ENCODE results near the gene TTC23. TPM values are rescaled to one million over a fixed set of nuclear protein-coding genes. Genes with fewer than 3 reads are reported as not detected.

TTC23 gene
- total RNA-seq, 1 experiment from 2014 or later: 17.8 TPM

DNA sequence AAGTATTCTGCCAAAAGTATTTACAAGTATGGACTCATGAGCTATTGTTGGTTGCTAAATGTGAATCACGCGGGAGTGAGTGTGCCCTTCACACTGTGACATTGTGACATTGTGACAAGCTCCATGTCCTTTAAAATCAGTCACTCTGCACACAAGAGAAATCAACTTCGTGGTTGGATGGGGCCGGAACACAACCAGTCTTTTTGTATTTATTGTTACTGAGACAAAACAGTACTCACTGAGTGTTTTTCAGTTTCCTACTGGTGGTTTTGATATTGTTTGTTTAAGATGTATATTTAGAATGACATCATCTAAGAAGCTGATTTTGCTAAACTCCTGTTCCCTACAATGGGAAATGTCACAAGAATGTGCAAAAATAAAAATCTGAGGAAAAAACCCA lies 114.2 kb downstream of the TTC23 start:
- TF ChIP-seq ZNF263 (CRISPR knock-in tag; IDR thresholded peaks at IDR 0.05; ENCODE audit: low read depth) (no peak), KAT7 (CRISPR knock-in tag; IDR thresholded peaks at IDR 0.05; ENCODE audit: borderline replicate concordance) (no peak), MYBL2 (CRISPR knock-in tag; IDR thresholded peaks at IDR 0.05) (no peak), CBFB (CRISPR knock-in tag; IDR thresholded peaks at IDR 0.05; ENCODE audit: low read depth) (no peak)
- DNase-seq (ENCODE audit: low spot score): no peak
- CTCF ChIA-PET: interaction anchor here (0.7 to 1.5 kb wide), 3 partner anchors 9 to 116 kb away, joined by 3 to 4 read pairs (median 3); partner anchors contain the start of genes LRRC28 and SYNM
- Mint-ChIP-seq H3K9me3 (no peaks in the 10 kb centered on the region), H3K27me3 (ENCODE audit: low read depth) (no peaks in the 10 kb centered on the region), H3K36me3 (peaks cover 14% of the 10 kb centered on the region; the same call in 1 of the 2 replicates), H3K27ac (no peak overlapping the region), H3K4me3 (no peak overlapping the region), H3K4me1 (peaks cover 25% of the 10 kb centered on the region)
- ATAC-seq: no peak
- POLR2A ChIA-PET: no interaction called here

DNA sequence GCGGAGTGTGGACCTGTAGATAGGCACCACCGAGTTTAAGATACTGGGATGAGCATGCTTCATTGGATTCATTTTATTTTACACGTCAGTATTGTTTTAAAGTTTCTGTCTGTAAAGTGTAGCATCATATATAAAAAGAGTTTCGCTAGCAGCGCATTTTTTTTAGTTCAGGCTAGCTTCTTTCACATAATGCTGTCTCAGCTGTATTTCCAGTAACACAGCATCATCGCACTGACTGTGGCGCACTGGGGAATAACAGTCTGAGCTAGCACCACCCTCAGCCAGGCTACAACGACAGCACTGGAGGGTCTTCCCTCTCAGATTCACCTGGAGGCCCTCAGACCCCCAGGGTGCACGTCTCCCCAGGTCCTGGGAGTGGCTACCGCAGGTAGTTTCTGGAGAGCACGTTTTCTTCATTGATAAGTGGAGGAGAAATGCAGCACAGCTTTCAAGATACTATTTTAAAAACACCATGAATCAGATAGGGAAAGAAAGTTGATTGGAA lies 115.0 kb downstream of the TTC23 start:
- no peak overlapping the region for H3K27ac Mint-ChIP-seq
- TF ChIP-seq NFYB (CRISPR knock-in tag; conservative IDR thresholded peaks at IDR 0.05; ENCODE audit: low read depth) (no peak), SP1 (CRISPR knock-in tag; conservative IDR thresholded peaks at IDR 0.05) (no peak), GABPB1 (CRISPR knock-in tag; IDR thresholded peaks at IDR 0.05) (no peak), IRF2 (CRISPR knock-in tag; IDR thresholded peaks at IDR 0.05; ENCODE audit: borderline replicate concordance, low read depth) (no peak), ZNF423 (CRISPR knock-in tag; IDR thresholded peaks at IDR 0.05) (no peak), NFE2L1 (CRISPR knock-in tag; IDR thresholded peaks at IDR 0.05) (no peak), NFATC4 (CRISPR knock-in tag; IDR thresholded peaks at IDR 0.05) (no peak), ZNF219 (CRISPR knock-in tag; IDR thresholded peaks at IDR 0.05; ENCODE audit: borderline replicate concordance) (no peak), CREM (CRISPR knock-in tag; IDR thresholded peaks at IDR 0.05) (no peak)
- TF ChIP-seq, protein P1, sequence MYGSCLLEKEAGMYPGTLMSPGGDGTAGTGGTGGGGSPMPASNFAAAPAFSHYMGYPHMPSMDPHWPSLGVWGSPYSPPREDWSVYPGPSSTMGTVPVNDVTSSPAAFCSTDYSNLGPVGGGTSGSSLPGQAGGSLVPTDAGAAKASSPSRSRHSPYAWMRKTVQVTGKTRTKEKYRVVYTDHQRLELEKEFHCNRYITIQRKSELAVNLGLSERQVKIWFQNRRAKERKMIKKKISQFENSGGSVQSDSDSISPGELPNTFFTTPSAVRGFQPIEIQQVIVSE (CRISPR knock-in tag; IDR thresholded peaks at IDR 0.05; ENCODE audit: borderline replicate concordance): no peak
- TF ChIP-seq, protein P2, sequence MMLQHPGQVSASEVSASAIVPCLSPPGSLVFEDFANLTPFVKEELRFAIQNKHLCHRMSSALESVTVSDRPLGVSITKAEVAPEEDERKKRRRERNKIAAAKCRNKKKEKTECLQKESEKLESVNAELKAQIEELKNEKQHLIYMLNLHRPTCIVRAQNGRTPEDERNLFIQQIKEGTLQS (CRISPR knock-in tag; conservative IDR thresholded peaks at IDR 0.05): no peak
- TF ChIP-seq, protein P3, sequence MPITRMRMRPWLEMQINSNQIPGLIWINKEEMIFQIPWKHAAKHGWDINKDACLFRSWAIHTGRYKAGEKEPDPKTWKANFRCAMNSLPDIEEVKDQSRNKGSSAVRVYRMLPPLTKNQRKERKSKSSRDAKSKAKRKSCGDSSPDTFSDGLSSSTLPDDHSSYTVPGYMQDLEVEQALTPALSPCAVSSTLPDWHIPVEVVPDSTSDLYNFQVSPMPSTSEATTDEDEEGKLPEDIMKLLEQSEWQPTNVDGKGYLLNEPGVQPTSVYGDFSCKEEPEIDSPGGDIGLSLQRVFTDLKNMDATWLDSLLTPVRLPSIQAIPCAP (CRISPR knock-in tag; IDR thresholded peaks at IDR 0.05): no peak
- ChIA-PET CTCF (interaction anchor here (1.1 to 1.5 kb wide), 3 partner anchors 9 to 29 kb away, joined by 3 to 4 read pairs (median 4); partner anchors contain the start of gene SYNM), POLR2A (no interaction called here)
- DNase-seq (ENCODE audit: low spot score) (no peak), ATAC-seq (0 out of 2 replicates have a peak, but pooled peaks have one; percentile 17)
- no peaks in the 10 kb centered on the region for H3K9me3 Mint-ChIP-seq
- peaks cover 24% of the 10 kb centered on the region for H3K4me1 Mint-ChIP-seq
- H3K27me3 Mint-ChIP-seq (ENCODE audit: low read depth): no peaks in the 10 kb centered on the region
- H3K36me3 Mint-ChIP-seq: peaks cover 12% of the 10 kb centered on the region; the same call in 1 of the 2 replicates
- H3K4me3 Mint-ChIP-seq: no peak overlapping the region

DNA sequence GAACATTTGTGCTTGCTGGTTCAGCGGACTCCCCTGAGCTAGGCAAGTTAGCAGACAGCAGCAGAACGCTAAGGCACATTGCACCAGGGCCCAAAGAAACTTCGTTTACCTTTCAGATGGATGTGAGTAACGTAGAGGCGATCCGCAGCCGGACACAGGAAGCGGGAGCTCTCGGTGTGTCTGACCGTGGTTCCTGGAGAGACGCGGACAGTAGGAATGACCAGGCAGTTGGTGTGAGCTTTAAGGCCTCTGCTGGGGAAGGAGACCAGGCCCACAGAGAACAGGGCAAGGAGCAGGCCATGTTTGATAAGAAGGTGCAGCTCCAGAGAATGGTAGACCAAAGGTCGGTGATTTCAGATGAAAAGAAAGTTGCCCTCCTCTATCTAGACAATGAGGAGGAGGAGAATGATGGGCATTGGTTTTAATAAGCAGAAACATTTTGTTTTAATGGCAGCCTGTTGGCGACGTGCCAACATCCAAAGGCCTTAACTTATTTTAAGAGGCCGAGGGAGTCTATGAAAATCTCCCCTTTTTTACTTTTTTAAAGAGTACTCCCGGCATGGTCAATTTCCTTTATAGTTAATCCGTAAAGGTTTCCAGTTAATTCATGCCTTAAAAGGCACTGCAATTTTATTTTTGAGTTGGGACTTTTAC lies 116.6 kb downstream of the TTC23 start:
- Mint-ChIP-seq H3K27ac (no peak overlapping the region), H3K4me1 (peaks cover 14% of the 10 kb centered on the region), H3K27me3 (ENCODE audit: low read depth) (no peaks in the 10 kb centered on the region), H3K4me3 (no peak overlapping the region), H3K36me3 (peaks cover 8% of the 10 kb centered on the region; the same call in 1 of the 2 replicates), H3K9me3 (no peaks in the 10 kb centered on the region)
- TF ChIP-seq, protein P4, sequence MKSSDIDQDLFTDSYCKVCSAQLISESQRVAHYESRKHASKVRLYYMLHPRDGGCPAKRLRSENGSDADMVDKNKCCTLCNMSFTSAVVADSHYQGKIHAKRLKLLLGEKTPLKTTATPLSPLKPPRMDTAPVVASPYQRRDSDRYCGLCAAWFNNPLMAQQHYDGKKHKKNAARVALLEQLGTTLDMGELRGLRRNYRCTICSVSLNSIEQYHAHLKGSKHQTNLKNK (CRISPR knock-in tag; IDR thresholded peaks at IDR 0.05): no peak
- TF ChIP-seq MYBL2 (CRISPR knock-in tag; IDR thresholded peaks at IDR 0.05) (no peak), FOXP1 (CRISPR knock-in tag; IDR thresholded peaks at IDR 0.05; ENCODE audit: borderline replicate concordance) (no peak), RORB (CRISPR knock-in tag; IDR thresholded peaks at IDR 0.05) (no peak)
- CTCF ChIA-PET: interaction anchor here (1.5 kb wide), 1 partner anchor 10 kb away, joined by 4 read pairs; no protein-coding TSS in a partner anchor
- POLR2A ChIA-PET: no interaction called here
- DNase-seq (ENCODE audit: low spot score) (no peak), ATAC-seq (no peak)

Data from WTC11 (cell line).